ENCODE measurements around the gene CCDC117.

DNA sequence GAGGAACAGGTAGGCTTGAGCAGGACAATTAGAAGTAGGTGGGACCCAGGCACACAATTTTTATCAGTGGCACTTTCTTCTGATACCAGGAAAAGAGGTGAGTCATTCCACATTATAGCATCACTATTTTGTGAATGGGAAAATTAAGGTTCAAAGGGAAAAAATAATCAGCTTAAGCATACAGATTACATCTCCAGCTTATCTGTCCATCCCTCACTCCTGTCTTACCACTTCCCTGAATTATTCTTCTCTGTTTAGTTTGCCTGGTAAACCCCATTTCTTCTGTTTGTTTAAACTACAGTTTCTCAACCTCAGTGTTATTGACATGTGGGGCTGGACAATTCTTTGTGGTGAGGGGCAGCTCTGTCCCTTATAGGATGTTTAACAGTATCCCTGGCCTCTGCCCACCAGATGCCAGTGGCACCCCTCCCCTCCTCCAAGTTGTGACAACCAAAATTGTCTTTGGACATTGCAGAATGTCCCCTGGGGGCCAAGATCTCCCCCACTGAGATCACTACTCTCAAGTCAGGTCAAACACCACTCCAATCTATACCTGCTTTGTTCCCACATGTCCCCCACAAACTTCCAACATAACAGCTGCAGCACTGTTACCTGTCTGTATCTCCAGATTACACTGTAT, 36.3 kb downstream of the CCDC117 start:
- TF ChIP-seq, protein P1, sequence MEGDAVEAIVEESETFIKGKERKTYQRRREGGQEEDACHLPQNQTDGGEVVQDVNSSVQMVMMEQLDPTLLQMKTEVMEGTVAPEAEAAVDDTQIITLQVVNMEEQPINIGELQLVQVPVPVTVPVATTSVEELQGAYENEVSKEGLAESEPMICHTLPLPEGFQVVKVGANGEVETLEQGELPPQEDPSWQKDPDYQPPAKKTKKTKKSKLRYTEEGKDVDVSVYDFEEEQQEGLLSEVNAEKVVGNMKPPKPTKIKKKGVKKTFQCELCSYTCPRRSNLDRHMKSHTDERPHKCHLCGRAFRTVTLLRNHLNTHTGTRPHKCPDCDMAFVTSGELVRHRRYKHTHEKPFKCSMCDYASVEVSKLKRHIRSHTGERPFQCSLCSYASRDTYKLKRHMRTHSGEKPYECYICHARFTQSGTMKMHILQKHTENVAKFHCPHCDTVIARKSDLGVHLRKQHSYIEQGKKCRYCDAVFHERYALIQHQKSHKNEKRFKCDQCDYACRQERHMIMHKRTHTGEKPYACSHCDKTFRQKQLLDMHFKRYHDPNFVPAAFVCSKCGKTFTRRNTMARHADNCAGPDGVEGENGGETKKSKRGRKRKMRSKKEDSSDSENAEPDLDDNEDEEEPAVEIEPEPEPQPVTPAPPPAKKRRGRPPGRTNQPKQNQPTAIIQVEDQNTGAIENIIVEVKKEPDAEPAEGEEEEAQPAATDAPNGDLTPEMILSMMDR (IDR thresholded peaks at IDR 0.05) = no peak
- TF ChIP-seq POLR2A (IDR thresholded peaks at IDR 0.05) (no peak), POLR2AphosphoS5 (IDR thresholded peaks at IDR 0.05) (no peak)
